Ishikawa (cell line): ENCODE data around the gene BIRC6.

ENCODE experiments used
- CEBPB ChIP-seq: IDR thresholded peaks from 2 replicates; pipeline ENCODE4 v1.6.1; 2012
- CREB1 ChIP-seq: IDR thresholded peaks from 2 replicates; pipeline ENCODE4 v1.6.1; 2012; ENCODE audit warnings: low read depth
- EGR1 ChIP-seq: IDR thresholded peaks from 2 replicates; pipeline ENCODE4 v1.6.1; 2012
- EP300 ChIP-seq: IDR thresholded peaks from 2 replicates; pipeline ENCODE4 v1.6.1; 2012; ENCODE audit warnings: borderline replicate concordance
- FOXM1 ChIP-seq: IDR thresholded peaks from 2 replicates; pipeline ENCODE4 v1.6.1; 2012; ENCODE audit warnings: low read depth, borderline replicate concordance
- NFIC ChIP-seq: IDR thresholded peaks from 2 replicates; pipeline ENCODE4 v1.6.1; 2012
- RAD21 ChIP-seq: IDR thresholded peaks from 2 replicates; pipeline ENCODE4 v1.6.1; 2012; ENCODE audit warnings: low read depth
- TCF12 ChIP-seq: IDR thresholded peaks from 2 replicates; pipeline ENCODE4 v1.6.1; 2012; ENCODE audit warnings: low read depth
- TEAD4 ChIP-seq: IDR thresholded peaks from 2 replicates; pipeline ENCODE4 v1.6.1; 2012
- YY1 ChIP-seq: IDR thresholded peaks from 2 replicates; pipeline ENCODE4 v1.6.1; 2012; ENCODE audit warnings: low read depth
- ZBTB7A ChIP-seq: IDR thresholded peaks from 2 replicates; pipeline ENCODE4 v1.6.1; 2012; ENCODE audit warnings: low read depth
- TF ChIP-seq, protein P1 (sequence below): IDR thresholded peaks from 2 replicates; pipeline ENCODE4 v1.6.1; 2012
- TF ChIP-seq, protein P2 (sequence below): IDR thresholded peaks from 2 replicates; pipeline ENCODE4 v1.6.1; 2012; ENCODE audit warnings: low read depth, mild to moderate bottlenecking

DNA sequence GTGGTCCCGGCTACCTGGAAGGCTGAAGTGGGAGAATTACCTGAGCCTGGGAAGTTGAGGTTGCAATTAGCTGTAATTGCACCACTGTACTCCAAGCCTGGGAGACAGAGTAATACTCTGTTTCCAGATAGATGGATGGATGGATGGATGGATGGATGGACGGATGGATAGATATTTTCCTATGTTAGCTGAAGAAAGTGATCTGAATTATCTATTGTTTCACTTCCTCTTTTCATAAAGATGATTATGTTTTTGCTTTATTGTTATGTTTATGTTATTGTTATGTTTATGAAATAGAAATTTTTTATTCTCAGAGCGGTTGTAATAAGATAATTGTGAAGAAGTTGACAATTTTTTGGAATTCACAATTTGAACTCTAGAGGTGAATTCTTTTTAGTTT is 237.8 kb downstream of the BIRC6 start:
- TF ChIP-seq NFIC (no peak), RAD21 (no peak), YY1 (no peak), ZBTB7A (no peak), CEBPB (no peak), TCF12 (no peak), FOXM1 (no peak), EP300 (no peak), TEAD4 (no peak), CREB1 (no peak), EGR1 (no peak)
- TF ChIP-seq, protein P1, sequence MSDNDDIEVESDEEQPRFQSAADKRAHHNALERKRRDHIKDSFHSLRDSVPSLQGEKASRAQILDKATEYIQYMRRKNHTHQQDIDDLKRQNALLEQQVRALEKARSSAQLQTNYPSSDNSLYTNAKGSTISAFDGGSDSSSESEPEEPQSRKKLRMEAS = no peak
- TF ChIP-seq, protein P2, sequence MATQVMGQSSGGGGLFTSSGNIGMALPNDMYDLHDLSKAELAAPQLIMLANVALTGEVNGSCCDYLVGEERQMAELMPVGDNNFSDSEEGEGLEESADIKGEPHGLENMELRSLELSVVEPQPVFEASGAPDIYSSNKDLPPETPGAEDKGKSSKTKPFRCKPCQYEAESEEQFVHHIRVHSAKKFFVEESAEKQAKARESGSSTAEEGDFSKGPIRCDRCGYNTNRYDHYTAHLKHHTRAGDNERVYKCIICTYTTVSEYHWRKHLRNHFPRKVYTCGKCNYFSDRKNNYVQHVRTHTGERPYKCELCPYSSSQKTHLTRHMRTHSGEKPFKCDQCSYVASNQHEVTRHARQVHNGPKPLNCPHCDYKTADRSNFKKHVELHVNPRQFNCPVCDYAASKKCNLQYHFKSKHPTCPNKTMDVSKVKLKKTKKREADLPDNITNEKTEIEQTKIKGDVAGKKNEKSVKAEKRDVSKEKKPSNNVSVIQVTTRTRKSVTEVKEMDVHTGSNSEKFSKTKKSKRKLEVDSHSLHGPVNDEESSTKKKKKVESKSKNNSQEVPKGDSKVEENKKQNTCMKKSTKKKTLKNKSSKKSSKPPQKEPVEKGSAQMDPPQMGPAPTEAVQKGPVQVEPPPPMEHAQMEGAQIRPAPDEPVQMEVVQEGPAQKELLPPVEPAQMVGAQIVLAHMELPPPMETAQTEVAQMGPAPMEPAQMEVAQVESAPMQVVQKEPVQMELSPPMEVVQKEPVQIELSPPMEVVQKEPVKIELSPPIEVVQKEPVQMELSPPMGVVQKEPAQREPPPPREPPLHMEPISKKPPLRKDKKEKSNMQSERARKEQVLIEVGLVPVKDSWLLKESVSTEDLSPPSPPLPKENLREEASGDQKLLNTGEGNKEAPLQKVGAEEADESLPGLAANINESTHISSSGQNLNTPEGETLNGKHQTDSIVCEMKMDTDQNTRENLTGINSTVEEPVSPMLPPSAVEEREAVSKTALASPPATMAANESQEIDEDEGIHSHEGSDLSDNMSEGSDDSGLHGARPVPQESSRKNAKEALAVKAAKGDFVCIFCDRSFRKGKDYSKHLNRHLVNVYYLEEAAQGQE = no peak
